HG03571 (cell line): ENCODE measurements around the gene OR5K3.
"Not testable (repeated sequence)": the region's sequence is repeated elsewhere in the genome, so short reads cannot be mapped to it uniquely, and the experiment has no call there.

Experiments
- ATAC-seq: cut with Tn5 transposase; IDR thresholded peaks from one replicate; pipeline ENCODE4 v1.9.1; 2021; ENCODE audit not compliant: unreplicated experiment

The OR5K3 gene

GRCh38 chr3:98390366-98390765, at the start of gene OR5K3:
TSS of gene OR5K3 (plus strand) at chr3:98390666. CDS start at chr3:98390666, 0 bp downstream.
- ATAC-seq: no peak

- ATAC-seq: no peak
Measured at GRCh38 chr3:98341758-98342157, 48.7 kb upstream of the OR5K3 start.

- no peak for ATAC-seq
Measured at GRCh38 chr3:98343647-98344507, 46.6 kb upstream of the OR5K3 start.

GRCh38 chr3:98350082-98350481, 40.4 kb upstream of the OR5K3 start:
- ATAC-seq: no peak

- ATAC-seq: no peak
Measured at GRCh38 chr3:98353554-98353953, 36.9 kb upstream of the OR5K3 start, which contains the start of gene OR5K4. TSS of gene OR5K4 (plus strand) at chr3:98353854. CDS start at chr3:98353854, 0 bp downstream.

GRCh38 chr3:98359250-98359649, 31.2 kb upstream of the OR5K3 start:
- ATAC-seq: no peak

- ATAC-seq: no peak
Measured at GRCh38 chr3:98359993-98360675, 30.3 kb upstream of the OR5K3 start.

GRCh38 chr3:98360681-98361080, 29.8 kb upstream of the OR5K3 start:
- ATAC-seq: no peak

GRCh38 chr3:98361289-98361688, 29.2 kb upstream of the OR5K3 start:
- ATAC-seq: no peak

- ATAC-seq: no peak
Measured at GRCh38 chr3:98367464-98368246, 22.8 kb upstream of the OR5K3 start.

GRCh38 chr3:98371186-98371585, 19.3 kb upstream of the OR5K3 start:
- no peak for ATAC-seq

- ATAC-seq: no peak
Measured at GRCh38 chr3:98371853-98372252, 18.6 kb upstream of the OR5K3 start.

GRCh38 chr3:98372445-98372844, 18.0 kb upstream of the OR5K3 start:
- ATAC-seq: no peak

- no peak for ATAC-seq
Measured at GRCh38 chr3:98376631-98377030, 13.8 kb upstream of the OR5K3 start.

- no peak for ATAC-seq
Measured at GRCh38 chr3:98388147-98388546, 2.3 kb upstream of the OR5K3 start.

- no peak for ATAC-seq
Measured at GRCh38 chr3:98395101-98395500, 4.6 kb downstream of the OR5K3 start.

- ATAC-seq: not testable (repeated sequence)
Measured at GRCh38 chr3:98396482-98396881, 6.0 kb downstream of the OR5K3 start.

GRCh38 chr3:98398513-98398912, 8.0 kb downstream of the OR5K3 start:
- no peak for ATAC-seq

- ATAC-seq: no peak
Measured at GRCh38 chr3:98402507-98402906, 12.0 kb downstream of the OR5K3 start.

- no peak for ATAC-seq
Measured at GRCh38 chr3:98404010-98404409, 13.5 kb downstream of the OR5K3 start.

- ATAC-seq: no peak
Measured at GRCh38 chr3:98406034-98406433, 15.6 kb downstream of the OR5K3 start.
